MV-4-11 (cell line): Measurements from ENCODE around the gene PMP22.

ENCODE experiments used
- DNase-seq: peaks from one replicate; lab custom pipeline; 2025; lab: John Stamatoyannopoulos, UW

Gene PMP22

GRCh38 chr17:15274017-15274416 lies 8.9 kb upstream of the PMP22 start:
- no peak for DNase-seq

DNA sequence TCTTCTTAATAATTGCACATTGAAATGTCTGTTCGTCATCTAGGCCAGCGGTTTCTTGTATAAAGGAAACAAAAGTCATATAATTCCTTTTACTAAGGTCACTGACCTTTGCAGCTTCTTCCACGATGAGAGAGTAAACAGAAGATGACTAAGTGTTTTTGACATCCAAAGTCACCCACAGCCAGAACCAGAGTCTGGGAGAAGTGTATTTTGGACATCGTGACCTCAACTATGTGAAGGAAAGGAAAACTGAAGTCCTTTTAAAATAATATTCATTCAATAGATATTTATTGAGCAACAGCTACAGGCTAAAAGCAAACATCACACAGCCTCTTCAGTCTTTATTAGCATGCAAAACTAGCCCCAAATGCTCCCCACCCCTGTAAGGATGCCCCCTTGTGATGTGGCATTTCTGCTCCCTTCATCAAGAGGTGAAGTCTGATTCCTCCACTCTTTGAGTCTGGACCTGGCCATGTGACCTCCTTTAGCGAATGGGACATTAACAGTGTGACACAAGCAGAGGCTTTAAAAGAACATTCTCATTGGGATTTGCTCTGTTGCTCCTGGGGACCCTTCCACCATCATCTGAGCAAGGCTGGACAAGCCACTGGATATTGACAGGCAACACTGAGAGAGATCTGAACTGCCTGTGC lies 8.1 kb upstream of the PMP22 start:
- DNase-seq, result peak; percentile 48

DNA sequence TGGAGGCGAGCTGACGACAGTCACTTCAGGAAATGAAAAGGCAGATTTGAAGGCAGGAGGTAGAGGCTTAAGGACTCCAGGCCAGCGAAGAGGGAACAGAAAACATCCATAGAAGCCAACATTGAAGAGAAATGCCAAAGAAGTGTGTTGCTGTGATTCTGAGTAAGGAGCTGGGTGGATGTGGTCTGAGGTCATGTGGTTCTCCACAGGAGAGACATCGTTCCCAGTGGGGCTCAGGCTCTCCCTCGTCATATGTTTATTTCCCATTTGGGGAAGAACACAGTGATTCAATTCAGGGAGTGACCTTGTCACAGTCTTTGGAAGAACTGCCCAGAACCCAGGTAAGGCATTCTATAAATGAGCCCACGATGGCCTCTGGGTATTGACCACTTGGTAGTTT lies 6.6 kb upstream of the PMP22 start:
- no peak for DNase-seq

- peak; percentile 73 for DNase-seq
These were observed 5.7 kb upstream of the PMP22 start for GRCh38 chr17:15270628-15271381.

- no peak for DNase-seq
These were observed 4.6 kb upstream of the PMP22 start for GRCh38 chr17:15269780-15270089.

GRCh38 chr17:15269087-15269779 lies 4.1 kb upstream of the PMP22 start:
- no peak for DNase-seq

- no peak for DNase-seq
These were observed 3.3 kb upstream of the PMP22 start for GRCh38 chr17:15268461-15268860.

GRCh38 chr17:15267996-15268395 lies 2.9 kb upstream of the PMP22 start:
- no peak for DNase-seq

DNA sequence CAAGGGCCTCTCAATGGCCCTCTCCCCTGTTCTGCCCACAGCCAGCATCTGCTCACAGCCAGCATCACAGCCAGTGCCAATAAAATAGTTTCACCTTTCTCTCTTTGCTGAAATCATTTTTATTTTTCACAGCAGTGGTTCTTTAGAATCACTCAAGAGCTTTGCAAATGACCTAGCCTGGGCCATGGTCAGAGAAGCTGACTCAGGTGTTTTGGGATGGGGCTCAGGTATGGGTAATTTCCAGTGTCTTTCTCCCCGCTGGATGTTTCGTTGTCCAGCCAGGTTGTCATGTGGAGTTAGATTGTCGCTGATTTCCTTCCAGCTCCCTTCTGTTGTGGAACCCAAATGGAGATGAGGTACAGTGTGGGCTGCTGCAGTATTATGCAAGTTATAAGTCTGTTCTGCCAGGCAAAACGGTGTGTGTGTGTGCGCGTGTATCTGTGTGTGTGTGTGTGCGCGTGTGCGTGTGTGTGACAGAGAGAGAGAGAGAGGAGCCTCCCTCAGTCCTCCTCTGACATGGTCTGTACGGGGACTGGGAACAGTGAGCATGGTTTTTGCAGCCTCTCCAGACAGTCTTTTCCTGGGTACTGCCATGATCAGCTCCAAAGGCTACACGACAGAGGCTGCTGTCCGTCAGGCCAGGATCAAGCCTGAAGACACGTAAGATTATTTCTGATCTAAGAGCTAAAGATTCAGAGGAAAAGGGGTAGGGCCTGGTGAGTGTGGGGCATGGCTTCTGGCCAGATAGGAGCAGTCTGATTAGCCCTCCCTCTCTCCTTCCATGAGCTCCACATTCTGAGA lies 1.4 kb upstream of the PMP22 start:
- DNase-seq, result peak; percentile 22

GRCh38 chr17:15264542-15264941 lies 584 bp downstream of the PMP22 start:
- no peak for DNase-seq

- DNase-seq, result no peak
These were observed 1.4 kb downstream of the PMP22 start for GRCh38 chr17:15263680-15264079.

GRCh38 chr17:15263206-15263579 lies 1.9 kb downstream of the PMP22 start:
- DNase-seq, result no peak

DNA sequence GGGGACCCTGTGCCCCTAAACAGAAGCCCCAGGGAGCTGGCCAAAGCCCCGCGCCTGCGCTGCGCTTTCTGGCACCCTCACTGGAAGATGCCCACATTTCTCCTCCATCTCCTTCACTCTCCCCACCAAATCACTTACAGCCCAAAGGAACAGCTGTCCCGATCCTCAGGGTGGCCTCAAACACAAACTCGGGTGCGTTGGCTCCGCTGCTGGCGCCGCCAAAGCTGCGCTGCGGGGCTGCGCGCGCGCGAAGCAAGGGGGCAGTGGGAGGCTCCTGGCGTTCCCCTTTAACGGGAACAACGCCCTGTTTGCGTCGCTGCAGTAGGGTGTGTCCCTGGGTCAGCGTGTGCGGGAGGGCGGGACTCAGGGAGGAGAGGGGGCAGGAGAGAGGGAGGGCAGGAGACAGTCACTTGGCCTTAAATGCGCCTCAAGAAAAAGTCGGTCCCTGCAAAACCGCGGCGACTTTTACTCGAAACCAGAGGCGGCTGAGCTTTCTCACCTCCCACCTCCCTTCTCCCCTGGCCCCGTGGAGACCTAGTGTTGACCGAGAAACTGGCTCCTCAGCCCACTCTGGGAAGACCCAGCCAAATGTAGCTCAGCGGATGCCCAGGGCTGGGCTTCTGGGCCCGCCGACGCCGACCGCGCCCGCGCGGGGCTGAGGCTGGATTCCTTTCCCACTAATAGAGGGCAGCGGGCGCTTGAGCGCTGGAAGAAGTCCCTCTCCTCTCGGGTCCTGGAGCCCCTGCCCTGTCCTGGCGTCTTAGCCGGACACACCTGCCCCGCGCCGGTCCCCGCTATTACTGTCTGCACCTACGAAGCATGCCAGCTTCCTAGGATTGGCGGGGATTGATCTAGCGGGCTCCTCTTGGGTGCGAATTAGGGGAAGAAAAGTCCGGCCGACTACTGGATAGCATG lies 2.6 kb downstream of the PMP22 start:
- DNase-seq, result no peak

- DNase-seq, result no peak
These were observed 3.3 kb downstream of the PMP22 start for GRCh38 chr17:15261802-15262290.

DNA sequence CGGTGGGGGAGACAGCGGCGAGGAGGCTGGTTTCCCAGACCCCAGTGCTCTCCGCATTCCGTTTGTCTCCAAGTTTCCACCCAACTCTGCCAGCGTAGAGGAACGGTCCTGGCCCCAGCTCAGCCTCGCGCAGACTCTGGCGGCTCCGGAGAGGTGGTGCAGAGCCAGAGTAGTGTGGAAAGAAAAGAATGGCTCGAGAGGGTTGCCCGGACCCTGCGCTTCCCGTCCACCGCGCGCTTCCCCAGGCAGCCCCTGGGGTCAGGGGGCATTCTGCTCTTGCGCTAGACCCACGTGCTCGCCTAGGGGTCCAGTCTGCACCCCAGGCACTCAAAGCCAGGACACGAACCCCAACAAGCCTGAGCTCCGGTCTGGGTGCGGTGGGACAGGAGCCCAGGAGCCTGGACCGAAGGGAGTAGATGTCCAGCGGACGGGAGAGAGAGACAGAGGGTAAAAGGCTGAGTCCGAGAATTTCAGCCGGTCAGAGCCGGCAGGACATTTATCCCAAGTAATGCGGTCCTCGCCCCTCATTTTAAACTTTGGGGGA lies 3.8 kb downstream of the PMP22 start:
- no peak for DNase-seq

DNA sequence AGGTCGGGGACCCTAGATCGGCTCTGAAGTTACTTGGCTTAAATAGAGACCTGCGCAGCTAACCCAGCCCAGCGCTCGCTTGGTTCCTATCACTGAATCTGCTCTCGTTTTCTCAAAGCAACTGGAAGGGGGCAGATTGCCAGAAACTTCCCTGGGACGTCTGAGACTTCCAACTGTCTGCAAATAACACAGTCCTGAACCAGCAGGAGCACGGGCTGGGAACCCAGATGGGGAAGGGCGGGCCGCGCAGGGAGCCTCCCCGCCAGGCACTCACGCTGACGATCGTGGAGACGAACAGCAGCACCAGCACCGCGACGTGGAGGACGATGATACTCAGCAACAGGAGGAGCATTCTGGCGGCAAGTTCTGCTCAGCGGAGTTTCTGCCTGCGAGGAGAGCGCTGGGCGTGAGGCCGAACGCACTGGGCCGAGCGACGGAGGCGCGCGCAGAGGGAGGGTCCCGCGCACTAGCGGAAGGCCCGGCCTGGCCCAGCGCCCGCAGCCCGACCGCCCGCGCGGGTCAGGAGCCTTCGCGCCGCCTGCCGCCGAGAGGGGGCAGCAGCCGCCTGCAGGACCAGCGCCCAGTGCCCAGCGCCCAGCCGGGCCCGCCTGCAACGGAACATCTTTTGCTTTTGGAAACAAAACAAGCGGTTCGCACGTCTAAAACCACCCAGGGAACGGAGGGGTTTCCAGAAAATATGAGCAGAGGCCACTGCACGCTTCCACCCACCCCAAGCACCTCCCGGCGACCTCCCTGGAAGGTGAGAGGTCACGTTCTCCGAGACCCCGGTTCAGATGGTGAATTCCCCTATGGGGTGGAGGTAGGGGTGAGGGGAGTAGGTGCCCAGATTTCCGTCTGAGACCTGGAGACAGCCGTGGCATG lies 4.5 kb downstream of the PMP22 start:
- peak; percentile 44 for DNase-seq

DNA sequence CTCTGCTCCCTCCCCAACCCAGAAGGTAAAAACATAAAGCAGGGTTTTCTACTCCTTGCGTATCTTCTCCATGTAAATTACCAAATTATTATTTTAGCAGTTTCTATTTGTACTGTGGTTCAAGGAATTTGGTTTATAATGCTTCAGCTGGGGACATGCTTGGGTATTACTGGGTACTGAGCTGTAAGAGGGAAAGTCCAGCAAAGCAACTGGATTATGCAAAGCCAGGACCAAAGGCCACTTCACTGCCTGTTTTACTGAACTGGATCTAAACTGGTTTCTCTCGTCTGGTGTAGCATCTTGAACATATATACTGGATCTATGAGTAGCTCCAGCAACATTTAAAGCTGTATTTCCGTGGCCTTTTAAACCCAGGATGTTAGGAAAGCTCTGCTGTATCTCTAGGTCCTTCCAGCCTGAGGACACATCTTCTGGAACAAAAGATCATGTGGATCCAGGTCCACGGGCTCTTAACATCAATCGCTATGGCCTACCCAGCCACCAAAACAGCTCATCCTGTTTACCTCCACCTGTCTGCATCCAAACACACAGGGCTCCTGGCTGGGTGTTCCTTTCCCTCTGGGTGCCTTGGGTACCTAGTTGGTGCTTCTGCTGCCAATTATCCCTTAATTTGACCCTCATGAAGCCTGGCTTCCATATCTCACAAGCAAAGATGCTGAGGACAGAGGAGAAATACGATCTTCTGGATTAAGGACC lies 7.2 kb downstream of the PMP22 start:
- DNase-seq, result no peak

GRCh38 chr17:15257258-15257788 lies 7.8 kb downstream of the PMP22 start:
- DNase-seq, result peak; percentile 82

- peak; percentile 49 for DNase-seq
These were observed 8.4 kb downstream of the PMP22 start for GRCh38 chr17:15256689-15257088.
